CD8-positive, alpha-beta memory T cell (primary cell): ENCODE measurements around the gene OTUD5. TPM values are rescaled to one million over a fixed set of nuclear protein-coding genes. Genes with fewer than 3 reads are reported as not detected.
A peak's percentile ranks its signal among the peaks of the same experiment; 100 is the strongest.

Experiments
- CTCF ChIA-PET: fragments of 350-600 bp; sonication (Branson Sonifier 250); formaldehyde crosslinking; loops from one replicate; lab custom pipeline; 2021; ENCODE audit warnings: antibody characterized with exemption; lab: Charles Lee
- POLR2A ChIA-PET: fragments of 350-600 bp; sonication (Branson Sonifier 250); formaldehyde crosslinking; loops from one replicate; lab custom pipeline; 2021; ENCODE audit warnings: antibody characterized with exemption; lab: Charles Lee
- DNase-seq, 5 donors: peaks; one replicate each; pipeline versions ENCODE4 v3.0.0 to v3.0.0-alpha.2; 2020 to 2022; ENCODE audit warnings: mixed read lengths in 1 of 5
- H3K27ac ChIP-seq: one replicate; pipeline ENCODE4 v1.7.0; 2013; ENCODE audit warnings: low read depth, mild to moderate bottlenecking, low read length, moderate library complexity
- H3K27me3 ChIP-seq: 2 replicates; pipeline ENCODE4 v1.7.0; 2013; ENCODE audit warnings: low read length, mild to moderate bottlenecking; ENCODE audit not compliant: insufficient read depth, poor library complexity, severe bottlenecking
- H3K36me3 ChIP-seq: 2 replicates; pipeline ENCODE4 v1.7.0; 2013; ENCODE audit warnings: mild to moderate bottlenecking, low read length, moderate library complexity; ENCODE audit not compliant: insufficient read depth
- H3K4me1 ChIP-seq: 2 replicates; pipeline ENCODE4 v1.7.0; 2013; ENCODE audit warnings: mild to moderate bottlenecking, low read length, moderate library complexity; ENCODE audit not compliant: insufficient read depth
- H3K4me3 ChIP-seq: 2 replicates; pipeline ENCODE4 v1.7.0; 2013; ENCODE audit warnings: mild to moderate bottlenecking, low read length
- H3K9me3 ChIP-seq: 2 replicates; pipeline ENCODE4 v1.7.0; 2013; ENCODE audit warnings: mild to moderate bottlenecking, low read length
- H3K27ac Mint-ChIP-seq, 8 donors: one replicate each; pipeline ENCODE4 v1.8.0; 2020 to 2021; ENCODE audit warnings: mixed read lengths in 8 of 8, mild to moderate bottlenecking in 6 of 8, inconsistent platforms in 3 of 8, moderate library complexity in 3 of 8
- H3K27me3 Mint-ChIP-seq, 2 donors: one replicate each; pipeline ENCODE4 v1.8.0; 2020 to 2021; ENCODE audit warnings: mixed read lengths in 2 of 2, mild to moderate bottlenecking in 1 of 2, moderate library complexity in 1 of 2
- H3K36me3 Mint-ChIP-seq, 3 donors: one replicate each; pipeline ENCODE4 v1.8.0; 2020 to 2021; ENCODE audit warnings: mixed read lengths in 3 of 3, inconsistent platforms in 1 of 3, mild to moderate bottlenecking in 1 of 3
- H3K4me1 Mint-ChIP-seq, 3 donors: one replicate each; pipeline ENCODE4 v1.8.0; 2020 to 2021; ENCODE audit warnings: mixed read lengths in 3 of 3, inconsistent platforms in 1 of 3, mild to moderate bottlenecking in 1 of 3
- H3K4me3 Mint-ChIP-seq, 7 donors: one replicate each; pipeline ENCODE4 v1.8.0; 2020 to 2021; ENCODE audit warnings: mixed read lengths in 7 of 7, mild to moderate bottlenecking in 6 of 7, moderate library complexity in 4 of 7, inconsistent platforms in 2 of 7
- H3K9me3 Mint-ChIP-seq, 5 donors: one replicate each; pipeline ENCODE4 v1.8.0; 2020 to 2022; ENCODE audit warnings: mixed read lengths in 5 of 5, mild to moderate bottlenecking in 3 of 5, moderate library complexity in 2 of 5, inconsistent platforms in 1 of 5
- polyA plus RNA-seq: library from polyadenylated mRNA; unstranded; fragments of 300-500 nt; fragmentation: Illumina TruSeq; gene quantifications from one replicate; pipeline ENCODE4 v1.2.3, GENCODE V29; 2021
- total RNA-seq, 2 experiments: library from RNA; stranded (reverse); gene quantifications; one replicate each; pipeline ENCODE4 v1.2.3, GENCODE V29; 2021

Gene OTUD5
- total and polyA plus RNA-seq, 3 experiments from 2014 or later, result 47.5 to 69.1 (median 67.3) TPM

DNA sequence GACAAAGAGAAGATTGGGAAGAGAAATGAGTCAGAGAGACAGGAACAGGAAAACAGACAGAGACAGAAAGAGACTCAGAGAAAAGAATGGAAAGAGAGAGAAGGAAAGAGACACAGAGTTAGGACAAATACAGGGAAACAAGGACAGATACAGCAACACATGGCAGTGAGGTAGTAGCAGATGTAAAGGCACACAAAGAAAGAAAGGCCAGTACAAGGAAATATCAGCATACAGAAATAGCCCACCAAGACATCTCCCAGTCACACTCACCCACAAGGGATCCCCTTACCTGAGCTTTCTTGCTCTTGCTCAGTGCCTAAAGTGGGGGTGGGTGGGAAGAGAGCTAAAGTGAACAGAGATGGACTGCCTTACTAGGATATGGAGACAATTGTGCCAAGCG lies 40.5 kb upstream of the OTUD5 start:
- peak overlapping the region in 2 of 8 donors; percentile 41 to 68 for H3K27ac Mint-ChIP-seq
- Histone ChIP-seq H3K27me3 (no peaks in the 10 kb centered on the region), H3K27ac (no peak overlapping the region), H3K9me3 (no peaks in the 10 kb centered on the region), H3K36me3 (peaks cover 22% of the 10 kb centered on the region), H3K4me1 (peaks cover 15% of the 10 kb centered on the region), H3K4me3 (no peak overlapping the region)
- ChIA-PET POLR2A (no interaction called here), CTCF (no interaction called here)
- peaks cover 0 to 16% of the 10 kb centered on the region in 2 donors for H3K27me3 Mint-ChIP-seq
- peak overlapping the region in 2 of 7 donors; percentile 10 to 40 for H3K4me3 Mint-ChIP-seq
- peaks cover 28 to 47% (median 29%) of the 10 kb centered on the region in 3 donors for H3K4me1 Mint-ChIP-seq
- DNase-seq, result no peak
- peaks cover 0 to 4% (median 0%) of the 10 kb centered on the region in 5 donors for H3K9me3 Mint-ChIP-seq
- H3K36me3 Mint-ChIP-seq, result peaks cover 5 to 63% (median 6%) of the 10 kb centered on the region in 3 donors

DNA sequence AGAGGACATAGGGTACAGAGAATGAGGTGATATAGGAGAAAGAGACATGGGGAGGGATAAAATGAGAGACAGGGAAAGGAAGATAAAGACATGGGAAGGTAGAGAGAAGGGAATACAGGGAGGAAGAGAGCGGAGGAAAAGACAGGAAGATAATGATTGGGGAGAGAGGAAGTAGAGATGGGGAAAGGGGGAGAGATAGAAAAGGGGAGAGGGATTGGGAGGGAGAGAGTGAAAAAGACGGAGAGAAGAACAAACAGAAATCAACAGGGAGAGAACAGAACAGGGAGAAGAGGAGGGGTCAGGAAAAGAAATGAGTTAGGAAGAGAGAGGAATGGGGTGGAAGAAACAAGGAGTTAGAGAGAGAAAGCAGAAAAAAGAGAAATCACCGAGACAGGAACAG lies 40.0 kb upstream of the OTUD5 start:
- H3K27me3 Mint-ChIP-seq, result peaks cover 0 to 16% of the 10 kb centered on the region in 2 donors
- peak overlapping the region in 1 of 7 donors; percentile 40 for H3K4me3 Mint-ChIP-seq
- peaks cover 26 to 47% (median 29%) of the 10 kb centered on the region in 3 donors for H3K4me1 Mint-ChIP-seq
- H3K36me3 Mint-ChIP-seq, result peaks cover 5 to 67% (median 6%) of the 10 kb centered on the region in 3 donors
- H3K4me3 ChIP-seq, result no peak overlapping the region
- H3K36me3 ChIP-seq, result peaks cover 22% of the 10 kb centered on the region
- peaks cover 0 to 4% (median 0%) of the 10 kb centered on the region in 5 donors for H3K9me3 Mint-ChIP-seq
- peak overlapping the region in 2 of 8 donors; percentile 41 to 87 for H3K27ac Mint-ChIP-seq
- H3K27ac ChIP-seq, result no peak overlapping the region
- H3K4me1 ChIP-seq, result peaks cover 15% of the 10 kb centered on the region
- DNase-seq, result no peak
- ChIA-PET POLR2A (no interaction called here), CTCF (no interaction called here)
- H3K9me3 ChIP-seq, result no peaks in the 10 kb centered on the region
- H3K27me3 ChIP-seq, result no peaks in the 10 kb centered on the region

DNA sequence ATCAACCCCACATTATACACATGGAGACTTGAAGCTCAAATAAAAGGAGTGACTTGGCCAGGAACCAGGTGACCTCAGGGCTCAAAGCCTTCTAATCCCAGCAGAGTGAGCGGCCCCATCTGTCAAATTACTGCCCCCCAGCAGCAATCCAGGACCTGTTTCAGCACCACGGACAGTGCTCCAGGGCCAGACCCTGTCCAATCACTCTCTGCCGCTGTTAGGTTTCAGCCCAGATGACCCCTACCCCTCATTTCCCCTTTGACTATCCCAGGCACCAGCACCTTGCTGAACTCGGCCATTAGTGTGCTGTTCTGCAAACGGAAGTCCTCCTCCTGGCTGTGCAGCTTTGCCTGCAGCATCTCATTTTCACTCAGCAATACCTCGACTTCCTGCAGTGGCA lies 39.6 kb upstream of the OTUD5 start:
- H3K4me1 Mint-ChIP-seq, result peaks cover 26 to 47% (median 29%) of the 10 kb centered on the region in 3 donors
- Histone ChIP-seq H3K9me3 (no peaks in the 10 kb centered on the region), H3K27ac (no peak overlapping the region), H3K27me3 (no peaks in the 10 kb centered on the region), H3K36me3 (peaks cover 22% of the 10 kb centered on the region), H3K4me3 (no peak overlapping the region), H3K4me1 (peaks cover 15% of the 10 kb centered on the region)
- H3K27ac Mint-ChIP-seq, result peak overlapping the region in 2 of 8 donors; percentile 40 to 87
- H3K4me3 Mint-ChIP-seq, result peak overlapping the region in 1 of 7 donors; percentile 30
- H3K36me3 Mint-ChIP-seq, result peaks cover 5 to 69% (median 6%) of the 10 kb centered on the region in 3 donors
- ChIA-PET POLR2A (no interaction called here), CTCF (interaction anchor here (1.0 kb wide), 1 partner anchor 25 kb away, joined by 4 read pairs; the partner anchor contains the start of gene KCND1)
- peaks cover 0 to 4% (median 0%) of the 10 kb centered on the region in 5 donors for H3K9me3 Mint-ChIP-seq
- no peak for DNase-seq
- H3K27me3 Mint-ChIP-seq, result peaks cover 0 to 16% of the 10 kb centered on the region in 2 donors

- Histone ChIP-seq H3K9me3 (no peaks in the 10 kb centered on the region), H3K4me3 (no peak overlapping the region), H3K27ac (no peak overlapping the region), H3K27me3 (no peaks in the 10 kb centered on the region), H3K36me3 (peaks cover 10% of the 10 kb centered on the region), H3K4me1 (no peaks in the 10 kb centered on the region)
- DNase-seq, result no peak
- peaks cover 0 to 11% of the 10 kb centered on the region in 2 donors for H3K27me3 Mint-ChIP-seq
- no peak overlapping the region for H3K27ac Mint-ChIP-seq
- H3K36me3 Mint-ChIP-seq, result peaks cover 0 to 80% (median 2%) of the 10 kb centered on the region in 3 donors
- peaks cover 0 to 4% (median 0%) of the 10 kb centered on the region in 5 donors for H3K9me3 Mint-ChIP-seq
- H3K4me3 Mint-ChIP-seq, result no peak overlapping the region
- POLR2A ChIA-PET, result interaction anchor here (1.7 kb wide), 1 partner anchor 10 kb away, joined by 3 read pairs; the partner anchor contains the start of gene GRIPAP1
- CTCF ChIA-PET, result no interaction called here
- peaks cover 0 to 12% (median 2%) of the 10 kb centered on the region in 3 donors for H3K4me1 Mint-ChIP-seq
Observed at GRCh38 chrX:48992341-48992740, 34.9 kb upstream of the OTUD5 start.

- Mint-ChIP-seq H3K4me1 (no peaks in the 10 kb centered on the region), H3K9me3 (no peaks in the 10 kb centered on the region), H3K36me3 (peaks cover 0 to 64% (median 4%) of the 10 kb centered on the region in 3 donors), H3K4me3 (no peak overlapping the region), H3K27ac (peak overlapping the region in 1 of 8 donors; percentile 36), H3K27me3 (peaks cover 0 to 5% of the 10 kb centered on the region in 2 donors)
- no peaks in the 10 kb centered on the region for H3K27me3 ChIP-seq
- peaks cover under 1% of the 10 kb centered on the region for H3K36me3 ChIP-seq
- H3K9me3 ChIP-seq, result no peaks in the 10 kb centered on the region
- H3K27ac ChIP-seq, result no peak overlapping the region
- H3K4me3 ChIP-seq, result no peak overlapping the region
- H3K4me1 ChIP-seq, result no peaks in the 10 kb centered on the region
- DNase-seq, result no peak
- POLR2A ChIA-PET, result no interaction called here
- CTCF ChIA-PET, result no interaction called here
Observed at GRCh38 chrX:48989483-48989882, 32.1 kb upstream of the OTUD5 start.

DNA sequence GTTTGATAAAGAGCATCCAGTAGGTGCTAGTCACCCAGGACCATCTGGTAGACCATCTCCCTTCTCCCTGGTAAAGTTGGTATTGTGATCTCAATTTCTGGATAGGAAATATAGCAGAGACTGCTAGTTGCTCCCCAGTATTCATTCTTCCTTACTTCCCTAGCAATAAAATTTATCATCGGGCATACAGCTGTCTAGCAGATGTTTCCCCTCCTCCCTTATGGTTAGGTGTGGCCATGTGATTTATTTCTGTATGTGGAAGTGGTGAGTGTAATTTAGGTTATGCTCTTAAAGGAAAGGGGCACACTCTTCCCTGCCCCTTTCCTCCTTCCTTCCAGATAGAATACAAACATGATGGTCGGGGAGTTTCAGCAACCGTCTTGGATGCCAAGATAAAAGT lies 26.5 kb upstream of the OTUD5 start:
- Mint-ChIP-seq H3K27me3 (peaks cover 0 to 2% of the 10 kb centered on the region in 2 donors), H3K27ac (no peak overlapping the region), H3K4me3 (no peak overlapping the region), H3K36me3 (peaks cover 7 to 65% (median 14%) of the 10 kb centered on the region in 3 donors), H3K4me1 (no peaks in the 10 kb centered on the region), H3K9me3 (no peaks in the 10 kb centered on the region)
- ChIA-PET POLR2A (no interaction called here), CTCF (no interaction called here)
- no peaks in the 10 kb centered on the region for H3K4me1 ChIP-seq
- H3K36me3 ChIP-seq, result peaks cover 7% of the 10 kb centered on the region
- no peak overlapping the region for H3K4me3 ChIP-seq
- no peaks in the 10 kb centered on the region for H3K9me3 ChIP-seq
- H3K27me3 ChIP-seq, result no peaks in the 10 kb centered on the region
- no peak for DNase-seq
- H3K27ac ChIP-seq, result no peak overlapping the region

- no peak for DNase-seq
- Histone ChIP-seq H3K27ac (no peak overlapping the region), H3K4me1 (no peaks in the 10 kb centered on the region), H3K9me3 (no peaks in the 10 kb centered on the region), H3K4me3 (no peak overlapping the region), H3K36me3 (peaks cover 7% of the 10 kb centered on the region), H3K27me3 (no peaks in the 10 kb centered on the region)
- Mint-ChIP-seq H3K27ac (no peak overlapping the region), H3K27me3 (peaks cover 0 to 4% of the 10 kb centered on the region in 2 donors), H3K4me3 (no peak overlapping the region), H3K9me3 (no peaks in the 10 kb centered on the region), H3K4me1 (no peaks in the 10 kb centered on the region), H3K36me3 (peaks cover 7 to 63% (median 14%) of the 10 kb centered on the region in 3 donors)
- POLR2A ChIA-PET, result no interaction called here
- CTCF ChIA-PET, result interaction anchor here (0.9 kb wide), 1 partner anchor 36 kb away, joined by 3 read pairs; no protein-coding TSS in a partner anchor
Observed at GRCh38 chrX:48983081-48983480, 25.7 kb upstream of the OTUD5 start.

DNA sequence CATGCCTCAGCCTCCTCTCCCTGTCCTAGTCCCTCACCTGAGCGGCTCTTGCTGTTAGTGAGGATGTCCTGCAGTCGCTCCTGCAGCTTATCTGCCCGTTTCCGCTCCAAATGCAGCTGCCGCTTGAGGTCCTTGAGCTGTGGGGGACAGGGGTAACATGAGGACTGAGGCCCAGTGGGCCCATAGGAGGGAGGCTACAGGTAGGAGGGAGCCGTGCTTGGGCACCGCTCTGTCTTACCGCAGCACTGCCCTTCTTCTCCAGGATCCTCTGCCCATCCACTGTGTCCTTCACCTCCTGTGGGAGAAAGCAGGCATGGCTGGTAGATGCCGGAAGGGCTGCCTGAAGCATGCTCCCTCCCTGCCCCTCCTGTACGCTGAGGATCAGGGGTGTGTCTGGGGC lies 23.8 kb upstream of the OTUD5 start:
- no peaks in the 10 kb centered on the region for H3K9me3 Mint-ChIP-seq
- ChIA-PET CTCF (no interaction called here), POLR2A (no interaction called here)
- H3K27me3 Mint-ChIP-seq, result peaks cover 0 to 4% of the 10 kb centered on the region in 2 donors
- no peak overlapping the region for H3K4me3 ChIP-seq
- H3K4me3 Mint-ChIP-seq, result no peak overlapping the region
- no peaks in the 10 kb centered on the region for H3K4me1 ChIP-seq
- no peak overlapping the region for H3K27ac Mint-ChIP-seq
- no peaks in the 10 kb centered on the region for H3K27me3 ChIP-seq
- peaks cover 7% of the 10 kb centered on the region for H3K36me3 ChIP-seq
- H3K27ac ChIP-seq, result no peak overlapping the region
- H3K36me3 Mint-ChIP-seq, result peaks cover 7 to 74% (median 14%) of the 10 kb centered on the region in 3 donors
- H3K9me3 ChIP-seq, result no peaks in the 10 kb centered on the region
- no peaks in the 10 kb centered on the region for H3K4me1 Mint-ChIP-seq
- no peak for DNase-seq
